Measurements from ENCODE around the gene WNK1. TPM values are rescaled to one million over a fixed set of nuclear protein-coding genes. Genes with fewer than 3 reads are reported as not detected.

The WNK1 gene
- total RNA-seq, 1 experiment from 2014 or later = 183 TPM

DNA sequence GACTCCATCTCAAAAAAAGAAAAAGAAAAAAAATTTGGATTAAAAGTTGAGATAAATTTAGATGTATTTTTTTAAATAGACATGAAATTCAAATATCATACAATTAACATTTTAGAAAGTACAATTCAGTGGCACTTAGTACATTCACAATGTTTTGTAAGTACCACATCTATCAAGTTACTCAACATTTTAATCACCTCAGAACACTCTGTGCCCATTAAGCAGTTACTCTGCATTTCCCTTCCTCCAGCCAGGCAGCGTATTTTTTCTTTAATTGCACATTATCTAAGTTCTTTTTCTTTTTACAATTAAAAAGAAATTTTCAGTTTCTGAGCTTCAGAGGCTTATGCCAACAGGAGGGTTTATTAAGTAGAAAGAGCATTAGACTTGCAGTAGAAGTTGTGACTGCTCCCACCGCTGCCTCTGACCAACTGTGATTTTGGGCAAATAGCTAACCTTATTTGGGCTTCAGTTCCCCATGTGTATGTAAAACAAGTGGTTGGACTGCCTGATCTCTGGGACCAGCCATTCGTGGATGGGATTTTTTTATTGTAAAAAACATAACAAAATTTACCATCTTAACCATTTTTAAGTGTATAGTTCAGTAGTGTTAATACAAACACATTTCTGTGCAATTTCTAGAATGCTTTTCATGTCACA is 65.7 kb downstream of the WNK1 start:
- Histone ChIP-seq H3K27me3 (ENCODE audit: low read length) (no peaks in the 10 kb centered on the region), H3K9me2 (replicated peaks; ENCODE audit: insufficient read depth, low read length) (no peaks in the 10 kb centered on the region), H3K36me3 (ENCODE audit: insufficient read depth, low read length) (peaks cover 34% of the 10 kb centered on the region), H4K20me1 (ENCODE audit: insufficient read depth, low read depth, low read length) (no peaks in the 10 kb centered on the region), H2AFZ (ENCODE audit: low read length) (no peak overlapping the region), H3K4me1 (ENCODE audit: low read length) (peaks cover 65% of the 10 kb centered on the region), H3K27ac (ENCODE audit: low read length) (peak overlapping the region; percentile 38), H3K9me3 (ENCODE audit: low read length) (no peaks in the 10 kb centered on the region), H3K79me2 (ENCODE audit: low read length) (peaks cover 96% of the 10 kb centered on the region), H3K9ac (ENCODE audit: low read length) (no peak overlapping the region), H3K4me2 (ENCODE audit: low read depth, low read length, poor library complexity, severe bottlenecking) (peak overlapping the region; percentile 20), H3K4me3 (ENCODE audit: low read length) (no peak overlapping the region)
- peak; percentile 57 for DNase-seq

- peak; percentile 44 for DNase-seq
- peak overlapping the region; percentile 20 for H3K4me2 ChIP-seq (ENCODE audit: low read depth, low read length, poor library complexity, severe bottlenecking)
- 0 out of 2 replicates have a peak overlapping the region, but pooled peaks have one; percentile 38 for H3K27ac ChIP-seq (ENCODE audit: low read length)
- no peak overlapping the region for H2AFZ ChIP-seq (ENCODE audit: low read length)
- no peaks in the 10 kb centered on the region for H3K9me3 ChIP-seq (ENCODE audit: low read length)
- H3K27me3 ChIP-seq (ENCODE audit: low read length) = no peaks in the 10 kb centered on the region
- peaks cover 93% of the 10 kb centered on the region for H3K79me2 ChIP-seq (ENCODE audit: low read length)
- no peaks in the 10 kb centered on the region for H4K20me1 ChIP-seq (ENCODE audit: insufficient read depth, low read depth, low read length)
- H3K9ac ChIP-seq (ENCODE audit: low read length) = no peak overlapping the region
- peaks cover 65% of the 10 kb centered on the region for H3K4me1 ChIP-seq (ENCODE audit: low read length)
- H3K36me3 ChIP-seq (ENCODE audit: insufficient read depth, low read length) = peaks cover 34% of the 10 kb centered on the region
- H3K4me3 ChIP-seq (ENCODE audit: low read length) = no peak overlapping the region
- no peaks in the 10 kb centered on the region for H3K9me2 ChIP-seq (replicated peaks; ENCODE audit: insufficient read depth, low read length)
Observed at GRCh38 chr12:818733-819132, 66.4 kb downstream of the WNK1 start.

- Histone ChIP-seq H3K27ac (ENCODE audit: low read length) (peak overlapping the region; percentile 31; the same call in 1 of the 2 replicates), H3K4me2 (ENCODE audit: low read depth, low read length, poor library complexity, severe bottlenecking) (no peak overlapping the region), H3K79me2 (ENCODE audit: low read length) (peaks cover 97% of the 10 kb centered on the region), H3K27me3 (ENCODE audit: low read length) (no peaks in the 10 kb centered on the region), H3K4me1 (ENCODE audit: low read length) (peaks cover 74% of the 10 kb centered on the region), H3K4me3 (ENCODE audit: low read length) (no peak overlapping the region), H2AFZ (ENCODE audit: low read length) (no peak overlapping the region), H3K9me3 (ENCODE audit: low read length) (no peaks in the 10 kb centered on the region), H3K9ac (ENCODE audit: low read length) (no peak overlapping the region), H3K9me2 (replicated peaks; ENCODE audit: insufficient read depth, low read length) (no peaks in the 10 kb centered on the region), H4K20me1 (ENCODE audit: insufficient read depth, low read depth, low read length) (no peaks in the 10 kb centered on the region), H3K36me3 (ENCODE audit: insufficient read depth, low read length) (peaks cover 33% of the 10 kb centered on the region)
- no peak for DNase-seq
Observed at GRCh38 chr12:820336-820735, 68.0 kb downstream of the WNK1 start.

DNA sequence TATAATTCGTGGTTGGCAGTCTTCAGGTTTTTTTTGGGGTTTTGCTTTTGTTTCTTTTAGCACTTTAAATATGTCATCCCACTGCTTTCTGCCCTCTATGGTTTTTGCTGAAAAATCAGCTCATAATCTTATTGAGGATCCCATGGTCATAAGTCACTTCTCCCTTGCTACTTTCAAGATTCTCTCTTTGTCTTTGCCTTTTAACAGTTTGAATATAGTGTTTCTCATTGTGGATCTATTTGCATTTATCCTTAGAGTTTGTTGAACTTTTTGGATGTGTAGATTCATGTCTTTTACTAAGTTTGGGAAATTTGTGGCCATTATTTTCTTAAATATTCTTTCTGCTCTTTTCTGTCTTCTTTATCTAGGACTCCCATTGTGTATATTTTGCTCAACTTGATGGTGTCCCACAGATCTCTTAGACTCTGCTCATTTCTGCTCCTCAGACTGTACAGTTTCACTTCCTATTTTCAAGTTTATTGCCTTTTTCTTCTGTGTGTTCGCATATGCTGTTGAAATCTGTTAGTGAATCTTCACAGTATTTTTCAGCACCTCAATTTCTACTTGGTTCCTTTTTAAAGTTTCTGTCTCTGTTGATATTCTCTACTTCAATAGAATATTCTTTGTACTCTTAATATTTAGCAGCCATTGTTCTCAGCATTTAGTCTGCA is 70.8 kb downstream of the WNK1 start:
- Histone ChIP-seq H3K4me1 (ENCODE audit: low read length) (peaks cover 54% of the 10 kb centered on the region), H3K9me3 (ENCODE audit: low read length) (no peaks in the 10 kb centered on the region), H3K79me2 (ENCODE audit: low read length) (peaks cover 89% of the 10 kb centered on the region), H3K27me3 (ENCODE audit: low read length) (no peaks in the 10 kb centered on the region), H3K9me2 (replicated peaks; ENCODE audit: insufficient read depth, low read length) (no peaks in the 10 kb centered on the region), H3K4me2 (ENCODE audit: low read depth, low read length, poor library complexity, severe bottlenecking) (peak overlapping the region; percentile 82), H3K4me3 (ENCODE audit: low read length) (peak overlapping the region; percentile 41), H3K27ac (ENCODE audit: low read length) (peak overlapping the region; percentile 93), H2AFZ (ENCODE audit: low read length) (no peak overlapping the region), H3K36me3 (ENCODE audit: insufficient read depth, low read length) (peaks cover 30% of the 10 kb centered on the region), H3K9ac (ENCODE audit: low read length) (peak overlapping the region; percentile 60), H4K20me1 (ENCODE audit: insufficient read depth, low read depth, low read length) (no peaks in the 10 kb centered on the region)
- peak; percentile 90 for DNase-seq

- no peaks in the 10 kb centered on the region for H3K9me3 ChIP-seq (ENCODE audit: low read length)
- H3K27ac ChIP-seq (ENCODE audit: low read length) = no peak overlapping the region
- H3K4me2 ChIP-seq (ENCODE audit: low read depth, low read length, poor library complexity, severe bottlenecking) = no peak overlapping the region
- no peaks in the 10 kb centered on the region for H3K27me3 ChIP-seq (ENCODE audit: low read length)
- H4K20me1 ChIP-seq (ENCODE audit: insufficient read depth, low read depth, low read length) = no peaks in the 10 kb centered on the region
- DNase-seq = no peak
- H3K4me1 ChIP-seq (ENCODE audit: low read length) = peaks cover 37% of the 10 kb centered on the region
- H3K9ac ChIP-seq (ENCODE audit: low read length) = no peak overlapping the region
- H3K9me2 ChIP-seq (replicated peaks; ENCODE audit: insufficient read depth, low read length) = no peaks in the 10 kb centered on the region
- H3K4me3 ChIP-seq (ENCODE audit: low read length) = no peak overlapping the region
- no peak overlapping the region for H2AFZ ChIP-seq (ENCODE audit: low read length)
- peaks cover 88% of the 10 kb centered on the region for H3K79me2 ChIP-seq (ENCODE audit: low read length)
- H3K36me3 ChIP-seq (ENCODE audit: insufficient read depth, low read length) = peaks cover 45% of the 10 kb centered on the region
Observed at GRCh38 chr12:826331-826730, 74.0 kb downstream of the WNK1 start.

DNA sequence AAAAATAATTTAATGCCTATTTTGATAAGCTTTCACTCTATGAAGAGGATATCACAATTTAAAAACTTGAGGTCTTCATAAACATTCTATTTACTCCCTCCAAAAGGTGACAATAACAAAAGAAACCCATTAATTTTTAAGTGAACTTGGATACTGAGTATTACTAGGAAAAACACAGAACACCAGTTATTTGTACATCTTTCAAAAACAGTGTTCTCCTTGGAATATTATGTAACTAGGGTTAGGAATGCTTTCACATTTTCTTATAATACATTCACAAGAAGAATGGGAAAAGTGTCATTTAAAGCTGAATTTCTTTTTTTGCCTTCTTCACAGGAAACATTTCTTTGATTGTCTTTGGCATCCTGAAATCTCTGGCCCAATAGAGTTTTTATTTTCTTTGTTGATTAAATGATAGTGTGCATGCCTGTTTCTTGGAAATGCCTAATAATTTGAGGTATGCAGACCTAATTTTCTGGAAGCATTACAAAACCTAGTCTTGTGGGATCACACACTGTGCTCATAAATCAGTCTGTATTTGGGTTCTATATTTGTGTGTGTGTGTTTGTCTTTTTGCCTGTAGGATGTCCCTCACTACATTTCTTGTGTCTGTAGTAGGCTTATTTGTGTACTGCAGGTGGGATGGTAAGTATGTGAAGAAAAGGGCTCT is 76.5 kb downstream of the WNK1 start:
- Histone ChIP-seq H3K4me1 (ENCODE audit: low read length) (peaks cover 12% of the 10 kb centered on the region), H3K36me3 (ENCODE audit: insufficient read depth, low read length) (peaks cover 55% of the 10 kb centered on the region), H3K79me2 (ENCODE audit: low read length) (peaks cover 79% of the 10 kb centered on the region), H3K9me2 (replicated peaks; ENCODE audit: insufficient read depth, low read length) (no peaks in the 10 kb centered on the region), H2AFZ (ENCODE audit: low read length) (no peak overlapping the region), H3K4me2 (ENCODE audit: low read depth, low read length, poor library complexity, severe bottlenecking) (no peak overlapping the region), H3K9ac (ENCODE audit: low read length) (no peak overlapping the region), H3K4me3 (ENCODE audit: low read length) (no peak overlapping the region), H3K27me3 (ENCODE audit: low read length) (no peaks in the 10 kb centered on the region), H4K20me1 (ENCODE audit: insufficient read depth, low read depth, low read length) (no peaks in the 10 kb centered on the region), H3K27ac (ENCODE audit: low read length) (no peak overlapping the region), H3K9me3 (ENCODE audit: low read length) (no peaks in the 10 kb centered on the region)
- DNase-seq = no peak

- H2AFZ ChIP-seq (ENCODE audit: low read length) = no peak overlapping the region
- H3K4me1 ChIP-seq (ENCODE audit: low read length) = peaks cover 4% of the 10 kb centered on the region; the same call in 1 of the 2 replicates
- H3K27me3 ChIP-seq (ENCODE audit: low read length) = no peaks in the 10 kb centered on the region
- H3K9me2 ChIP-seq (replicated peaks; ENCODE audit: insufficient read depth, low read length) = no peaks in the 10 kb centered on the region
- no peak overlapping the region for H3K4me2 ChIP-seq (ENCODE audit: low read depth, low read length, poor library complexity, severe bottlenecking)
- no peaks in the 10 kb centered on the region for H3K9me3 ChIP-seq (ENCODE audit: low read length)
- H3K79me2 ChIP-seq (ENCODE audit: low read length) = peaks cover 79% of the 10 kb centered on the region
- DNase-seq = no peak
- H3K36me3 ChIP-seq (ENCODE audit: insufficient read depth, low read length) = peaks cover 53% of the 10 kb centered on the region
- no peak overlapping the region for H3K4me3 ChIP-seq (ENCODE audit: low read length)
- H4K20me1 ChIP-seq (ENCODE audit: insufficient read depth, low read depth, low read length) = no peaks in the 10 kb centered on the region
- H3K9ac ChIP-seq (ENCODE audit: low read length) = no peak overlapping the region
- H3K27ac ChIP-seq (ENCODE audit: low read length) = no peak overlapping the region
Observed at GRCh38 chr12:830111-830867, 77.9 kb downstream of the WNK1 start.

All from Karpas-422 (cell line).